Psoas muscle (tissue), 8 donors: ENCODE results near the gene TMEM86B. TPM values are rescaled to one million over a fixed set of nuclear protein-coding genes. Genes with fewer than 3 reads are reported as not detected.
A peak's percentile ranks its signal among the peaks of the same experiment; 100 is the strongest.

Source experiments
- ATAC-seq, 4 donors: fragments of 200-7000 bp; cut with Tn5 transposase; one replicate each; pipeline ENCODE4 v1.9.1; 2020; ENCODE audit warnings: moderate library complexity in 3 of 4, mild to moderate bottlenecking in 2 of 4
- DNase-seq, 2 donors: peaks; one replicate each; pipeline ENCODE4 v3.0.0-alpha.2; 2020
- H3K27ac ChIP-seq: fragments of 200-600 bp; one replicate; pipeline ENCODE4 v1.8.0; 2022
- H3K27me3 ChIP-seq, 3 donors: fragments of 200-600 bp in 1 of 3; one replicate each; pipeline versions ENCODE4 v1.6.1 to v1.8.0; 2013 to 2022; ENCODE audit warnings: low read length in 2 of 3, mild to moderate bottlenecking in 2 of 3, moderate library complexity in 1 of 3; ENCODE audit not compliant: insufficient read depth in 3 of 3
- H3K36me3 ChIP-seq, 2 donors: fragments of 200-600 bp in 1 of 2; one replicate each; pipeline versions ENCODE4 v1.6.1 to v1.8.0; 2013 to 2022; ENCODE audit warnings: low read depth in 1 of 2, mild to moderate bottlenecking in 1 of 2, moderate library complexity in 1 of 2; ENCODE audit not compliant: insufficient read depth in 1 of 2
- H3K4me1 ChIP-seq: fragments of 200-600 bp; one replicate; pipeline ENCODE4 v1.8.0; 2022
- H3K4me3 ChIP-seq: fragments of 200-600 bp; one replicate; pipeline ENCODE4 v1.8.0; 2022; ENCODE audit warnings: mild to moderate bottlenecking
- H3K9me3 ChIP-seq: fragments of 200-600 bp; one replicate; pipeline ENCODE4 v1.8.0; 2022
- CTCF ChIP-seq: fragments of 200-600 bp; IDR thresholded peaks from one replicate; pipeline ENCODE4 v1.8.0; 2022; ENCODE audit warnings: antibody characterized with exemption
- WGBS, 3 donors: extraction: QIAGEN DNeasy Blood & Tissue Kit; methylation state at CpG; one replicate each; pipeline versions ENCODE4 v1.1.6 to v1.1.7; 2013; 5-methylcytosine and 5-hydroxymethylcytosine counted together
- intact Hi-C, 2 donors: fragments of 100-400 bp; cut with DNase I; formaldehyde crosslinking; loops; one replicate each; pipeline versions ENCODE4 v1.11.0 to v1.14.2; 2022
- polyA plus RNA-seq, 3 donors: library from polyadenylated mRNA; stranded (reverse); fragments of 200-250 nt; gene quantifications; one replicate each; pipeline ENCODE4 v1.2.3, GENCODE V29; 2013
- total RNA-seq, 4 donors: library from RNA; stranded (reverse); fragmentation: NEBNext Ultra II Directional in 2 of 4; extraction: Animal tissue kit (Norgen Biotek cat#: 25700) in 2 of 4; gene quantifications; one replicate each; pipeline versions ENCODE4 v1.2.1 to v1.2.4, GENCODE V29; 2021 to 2023
- donor health status: healthy with polysubstance abuse.
- donor health status: DM: no; HTN: no; CAD: no; lungs with moderate emphysema.
- donor health status: Bipolar disorder and iron deficiency.
- donor health status: healthy.
- donor health status: DM: yes; HTN: yes; CAD: no.
- donor health status: DM: no; HTN: no; CAD: no.
- donor health status: DM: no; HTN: no; CAD: no.
- donor health status: DM: yes; HTN: yes; CAD: no.

Gene TMEM86B
- total and polyA plus RNA-seq, 7 donors = 0.68 to 2.4 (median 2.1) TPM

- ATAC-seq (no peak), DNase-seq (no peak)
- H3K4me1 ChIP-seq = no peaks in the 10 kb centered on the region
- intact Hi-C loops = no loop called here
- peaks cover 6 to 76% of the 10 kb centered on the region in 2 donors for H3K36me3 ChIP-seq
- no peaks in the 10 kb centered on the region for H3K9me3 ChIP-seq
- H3K4me3 ChIP-seq = no peak overlapping the region
- no peak for TF ChIP-seq CTCF
- no peak overlapping the region for H3K27ac ChIP-seq
- 93 to 95% (median 94%) methylated on average over 18 of the region's 18 CpGs for WGBS, 3 donors
- H3K27me3 ChIP-seq = no peaks in the 10 kb centered on the region
These were observed 704 bp upstream of the TMEM86B start for GRCh38 chr19:55229145-55229788.

GRCh38 chr19:55228015-55228391 is 560 bp downstream of the TMEM86B start:
- peaks cover 6 to 63% of the 10 kb centered on the region in 2 donors for H3K36me3 ChIP-seq
- no peak overlapping the region for H3K27ac ChIP-seq
- no peak overlapping the region for H3K4me3 ChIP-seq
- H3K27me3 ChIP-seq = no peaks in the 10 kb centered on the region
- DNase-seq (no peak), ATAC-seq (peak in 1 of 4 donors; percentile 3)
- intact Hi-C loops = no loop called here
- H3K9me3 ChIP-seq = no peaks in the 10 kb centered on the region
- no peaks in the 10 kb centered on the region for H3K4me1 ChIP-seq
- TF ChIP-seq CTCF = no peak
- WGBS, 3 donors = 59 to 73% (median 63%) methylated on average over 17 of the region's 17 CpGs

DNA sequence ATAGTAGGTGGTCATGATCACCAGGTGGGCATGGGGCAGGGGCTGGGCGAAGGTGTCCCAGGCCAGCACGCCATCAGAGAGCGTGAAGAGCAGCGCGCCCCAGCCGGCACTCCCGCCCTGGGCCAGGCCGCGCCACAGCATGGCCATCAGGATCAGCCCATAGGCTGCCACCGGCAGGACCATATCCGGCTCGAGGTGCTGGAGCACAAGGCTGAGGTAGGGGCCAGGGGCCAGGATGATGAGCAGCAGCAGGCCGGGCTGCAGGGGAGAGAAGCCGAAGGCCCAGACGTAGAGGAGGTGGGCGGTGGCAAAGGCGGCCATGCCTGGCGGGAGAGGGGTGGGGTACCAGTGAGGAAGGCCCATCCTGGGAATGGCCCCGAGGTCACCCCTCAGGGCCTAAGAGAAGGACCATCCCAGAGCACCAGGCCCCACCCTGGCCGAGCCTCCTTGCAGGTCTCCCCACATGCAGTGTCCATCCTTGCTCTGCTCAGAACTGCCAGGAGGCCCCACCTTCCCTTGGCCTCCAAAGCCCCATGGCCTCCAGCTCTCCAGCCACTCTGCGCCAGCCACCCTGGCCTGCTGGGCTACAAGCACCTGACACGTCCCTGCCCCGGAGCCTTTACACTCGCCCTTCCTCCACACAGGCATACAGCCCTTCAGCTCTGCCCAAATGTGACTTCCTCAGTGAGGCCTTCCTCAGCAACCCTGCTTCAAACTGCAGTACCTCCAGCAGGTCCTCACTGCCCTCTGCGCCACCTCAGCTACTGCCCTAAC is 1.1 kb downstream of the TMEM86B start:
- DNase-seq (peak in 1 of 2 donors; percentile 37), ATAC-seq (peak in 1 of 4 donors; percentile 8)
- no peak for TF ChIP-seq CTCF
- Histone ChIP-seq H3K36me3 (peaks cover 6 to 58% of the 10 kb centered on the region in 2 donors), H3K27me3 (no peaks in the 10 kb centered on the region), H3K4me1 (no peaks in the 10 kb centered on the region), H3K27ac (no peak overlapping the region), H3K4me3 (no peak overlapping the region), H3K9me3 (no peaks in the 10 kb centered on the region)
- 85 to 89% (median 87%) methylated on average over 25 of the region's 25 CpGs for WGBS, 3 donors
- intact Hi-C loops = no loop called here

DNA sequence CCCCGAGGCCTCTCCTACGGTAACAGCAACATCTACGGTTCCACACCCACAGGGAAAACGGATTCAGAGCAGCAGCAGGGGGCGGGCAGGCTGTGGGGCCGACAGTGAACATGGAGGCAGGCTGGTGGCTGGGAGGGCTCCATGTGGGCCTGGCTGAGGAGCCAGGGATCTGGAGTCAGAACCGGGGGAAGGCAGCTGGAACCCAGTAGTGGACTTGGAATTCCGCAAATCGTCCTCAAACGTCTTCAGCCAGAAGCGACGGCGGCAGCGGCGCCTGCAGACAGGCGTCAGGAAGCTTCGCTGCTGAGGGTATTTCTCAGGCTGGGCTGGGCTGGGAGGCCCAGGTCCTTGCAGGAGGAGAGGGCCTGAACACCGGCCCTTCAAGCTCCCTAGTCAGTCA is 1.8 kb downstream of the TMEM86B start:
- no peaks in the 10 kb centered on the region for H3K4me1 ChIP-seq
- H3K27ac ChIP-seq = no peak overlapping the region
- ATAC-seq (no peak), DNase-seq (peak in 1 of 2 donors; percentile 8)
- no peak for TF ChIP-seq CTCF
- H3K27me3 ChIP-seq = no peaks in the 10 kb centered on the region
- H3K4me3 ChIP-seq = no peak overlapping the region
- 76 to 79% (median 77%) methylated on average over 18 of the region's 18 CpGs for WGBS, 3 donors
- H3K9me3 ChIP-seq = no peaks in the 10 kb centered on the region
- peaks cover 4 to 51% of the 10 kb centered on the region in 2 donors for H3K36me3 ChIP-seq
- intact Hi-C loops = no loop called here
